ENCODE data around the gene LPCAT3.

- TF ChIP-seq ZNF384 (IDR thresholded peaks at IDR 0.05) (no peak), FOXK2 (IDR thresholded peaks at IDR 0.05) (no peak), SUZ12 (IDR thresholded peaks at IDR 0.05) (no peak), SP1 (IDR thresholded peaks at IDR 0.05) (no peak), BHLHE40 (IDR thresholded peaks at IDR 0.05; ENCODE audit: borderline replicate concordance) (no peak), ELF4 (IDR thresholded peaks at IDR 0.05) (no peak), L3MBTL2 (conservative IDR thresholded peaks at IDR 0.05) (no peak), CTBP1 (IDR thresholded peaks at IDR 0.05; ENCODE audit: borderline replicate concordance) (no peak), TARDBP (IDR thresholded peaks at IDR 0.05) (no peak), ARNT (IDR thresholded peaks at IDR 0.05) (no peak), LEF1 (IDR thresholded peaks at IDR 0.05; ENCODE audit: borderline replicate concordance) (no peak), NFRKB (IDR thresholded peaks at IDR 0.05) (no peak)
- TF ChIP-seq, protein P1, sequence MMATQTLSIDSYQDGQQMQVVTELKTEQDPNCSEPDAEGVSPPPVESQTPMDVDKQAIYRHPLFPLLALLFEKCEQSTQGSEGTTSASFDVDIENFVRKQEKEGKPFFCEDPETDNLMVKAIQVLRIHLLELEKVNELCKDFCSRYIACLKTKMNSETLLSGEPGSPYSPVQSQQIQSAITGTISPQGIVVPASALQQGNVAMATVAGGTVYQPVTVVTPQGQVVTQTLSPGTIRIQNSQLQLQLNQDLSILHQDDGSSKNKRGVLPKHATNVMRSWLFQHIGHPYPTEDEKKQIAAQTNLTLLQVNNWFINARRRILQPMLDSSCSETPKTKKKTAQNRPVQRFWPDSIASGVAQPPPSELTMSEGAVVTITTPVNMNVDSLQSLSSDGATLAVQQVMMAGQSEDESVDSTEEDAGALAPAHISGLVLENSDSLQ (IDR thresholded peaks at IDR 0.05): no peak
Observed at GRCh38 chr12:6977653-6978052, 40.6 kb downstream of the LPCAT3 start.
